Measurements from ENCODE around the gene MYO19. TPM values are rescaled to one million over a fixed set of nuclear protein-coding genes. Genes with fewer than 3 reads are reported as not detected.
A peak's percentile ranks its signal among the peaks of the same experiment; 100 is the strongest.
"Not testable (repeated sequence)": the region's sequence is repeated elsewhere in the genome, so short reads cannot be mapped to it uniquely, and the experiment has no call there.

The MYO19 gene
- total RNA-seq, 1 donor from 2014 or later, result 20.0 TPM

GRCh38 chr17:36533935-36534839 lies 481 bp downstream of the MYO19 start:
- ATAC-seq (peak; percentile 62), DNase-seq (peak; percentile 84)
- intact Hi-C loops (cut with micrococcal nuclease), result no loop called here

- DNase-seq (no peak), ATAC-seq (no peak)
- intact Hi-C loops (cut with micrococcal nuclease), result no loop called here
Observed at GRCh38 chr17:36532435-36532975, 2.2 kb downstream of the MYO19 start.

DNA sequence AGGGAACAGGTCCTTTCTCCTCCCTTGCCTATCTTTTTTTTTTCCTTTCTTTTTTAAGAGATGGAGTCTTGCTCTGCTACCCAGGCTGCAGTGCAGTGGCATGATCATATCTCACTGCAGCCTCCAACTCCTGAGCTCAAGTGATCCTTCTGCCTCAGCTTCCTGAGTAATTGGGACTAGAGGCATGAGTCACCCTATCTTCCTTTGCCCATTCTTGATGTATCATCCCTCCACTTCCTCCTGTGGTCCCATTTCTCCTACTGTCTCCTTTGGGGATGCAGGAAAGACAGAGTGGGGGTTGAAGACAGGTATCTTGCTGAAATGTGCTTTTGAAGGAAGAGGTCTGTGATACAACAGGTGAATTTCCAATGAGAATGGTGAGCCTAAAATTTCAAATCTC lies 5.5 kb downstream of the MYO19 start:
- ATAC-seq, result no peak
- intact Hi-C loops (cut with micrococcal nuclease), result no loop called here
- no peak for DNase-seq

DNA sequence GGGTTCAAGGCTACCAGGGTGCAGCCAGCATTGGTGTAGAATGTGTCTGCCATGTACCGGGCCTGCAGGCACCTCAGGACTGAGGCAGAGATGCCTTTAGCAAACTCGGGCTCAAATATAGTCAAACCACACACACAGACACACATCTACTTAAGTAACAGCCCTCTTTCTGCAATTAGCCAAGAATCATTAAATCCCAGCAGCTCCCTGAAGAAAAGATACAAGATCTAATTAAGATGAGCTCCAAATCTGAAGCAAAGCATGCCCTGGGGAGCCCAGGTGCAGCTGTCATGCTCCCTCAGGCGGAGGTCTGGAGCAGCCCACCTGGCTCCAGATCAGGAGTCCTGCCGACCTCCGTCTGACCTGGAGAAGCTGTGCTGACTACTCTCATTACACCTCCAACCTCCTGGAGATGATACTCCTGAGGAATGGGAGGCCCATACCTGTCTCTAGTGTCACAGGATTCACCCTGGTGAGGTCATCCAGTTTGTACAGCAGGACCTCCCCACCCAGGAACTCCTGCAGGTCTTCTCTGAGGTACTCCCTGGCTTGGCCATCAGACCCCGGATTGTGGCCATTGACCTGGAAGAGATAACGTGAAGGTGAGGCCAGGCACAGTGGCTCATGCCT lies 6.9 kb downstream of the MYO19 start:
- intact Hi-C loops (cut with micrococcal nuclease), result no loop called here
- DNase-seq (no peak), ATAC-seq (no peak)

GRCh38 chr17:36525888-36526287 lies 8.8 kb downstream of the MYO19 start:
- ATAC-seq (no peak), DNase-seq (no peak)
- intact Hi-C loops (cut with micrococcal nuclease), result no loop called here

GRCh38 chr17:36525113-36525512 lies 9.6 kb downstream of the MYO19 start:
- DNase-seq (no peak), ATAC-seq (no peak)
- intact Hi-C loops (cut with micrococcal nuclease), result no loop called here

GRCh38 chr17:36524428-36524876 lies 10.2 kb downstream of the MYO19 start:
- ATAC-seq (no peak), DNase-seq (no peak)
- intact Hi-C loops (cut with micrococcal nuclease), result no loop called here

DNA sequence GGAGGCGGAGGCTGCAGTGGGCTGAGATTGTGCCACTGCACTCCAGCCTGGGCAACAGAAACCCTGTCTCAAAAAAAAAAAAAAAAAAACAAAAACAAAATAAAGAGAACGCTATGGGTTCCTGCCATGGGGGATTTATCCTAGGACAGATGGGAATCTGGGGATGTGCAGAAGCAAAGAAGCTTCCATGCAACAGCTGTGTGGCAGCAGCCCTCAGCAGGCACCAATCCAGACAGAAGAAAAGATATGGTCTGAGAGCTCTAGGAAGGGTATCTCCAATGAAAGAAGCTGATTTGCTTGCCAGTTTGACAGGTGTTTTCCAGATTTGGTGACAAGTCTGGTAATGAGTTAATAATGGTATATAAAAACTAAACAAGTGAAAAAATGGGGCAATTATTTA lies 11.6 kb downstream of the MYO19 start:
- DNase-seq (no peak), ATAC-seq (no peak)
- intact Hi-C loops (cut with micrococcal nuclease), result no loop called here

DNA sequence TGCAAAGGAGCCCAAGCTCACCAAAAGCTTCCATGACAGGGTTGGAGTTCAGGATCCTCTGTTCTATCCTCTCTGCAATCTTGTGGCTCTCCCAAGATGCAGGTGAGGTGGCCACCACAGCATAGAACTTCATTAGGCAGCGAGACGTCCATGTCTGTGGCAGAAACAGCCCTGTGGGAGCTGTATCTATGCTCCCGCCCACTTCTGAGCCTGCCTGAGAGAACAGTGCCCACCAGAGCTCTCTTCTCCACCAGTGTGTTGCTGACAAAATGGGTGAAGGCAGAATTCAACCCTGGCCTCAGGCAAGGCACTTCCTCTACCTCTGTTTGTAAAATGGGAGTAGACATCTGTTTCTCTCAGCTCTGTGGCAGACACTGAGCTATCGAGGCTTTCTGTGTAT lies 18.8 kb downstream of the MYO19 start:
- intact Hi-C loops (cut with micrococcal nuclease), result no loop called here
- no peak for DNase-seq
- no peak for ATAC-seq

GRCh38 chr17:36514856-36515255 lies 19.8 kb downstream of the MYO19 start:
- intact Hi-C loops (cut with micrococcal nuclease), result no loop called here
- DNase-seq (no peak), ATAC-seq (no peak)

GRCh38 chr17:36512641-36513040 lies 22.0 kb downstream of the MYO19 start:
- intact Hi-C loops (cut with micrococcal nuclease), result no loop called here
- ATAC-seq (no peak), DNase-seq (no peak)

DNA sequence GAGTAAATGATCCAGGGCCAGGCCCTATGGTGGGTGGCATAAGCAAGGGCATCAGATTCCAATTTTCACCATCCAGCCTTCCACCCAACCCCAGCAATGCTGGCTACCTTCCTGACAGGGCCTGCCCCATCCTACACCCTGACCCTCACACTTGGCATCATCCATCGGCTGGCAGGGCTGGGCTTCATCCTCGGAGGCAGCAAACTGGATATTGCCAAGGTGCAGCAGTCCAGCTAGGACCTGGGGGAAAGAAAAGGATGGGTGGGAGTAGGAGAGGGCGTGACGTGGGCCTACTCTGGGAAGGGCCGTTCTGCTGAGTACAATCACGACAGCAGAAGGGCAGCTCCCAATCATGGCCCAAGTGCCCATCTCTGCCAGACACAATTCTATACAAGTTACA lies 23.5 kb downstream of the MYO19 start:
- DNase-seq, result no peak
- intact Hi-C loops (cut with micrococcal nuclease), result no loop called here
- ATAC-seq, result no peak

DNA sequence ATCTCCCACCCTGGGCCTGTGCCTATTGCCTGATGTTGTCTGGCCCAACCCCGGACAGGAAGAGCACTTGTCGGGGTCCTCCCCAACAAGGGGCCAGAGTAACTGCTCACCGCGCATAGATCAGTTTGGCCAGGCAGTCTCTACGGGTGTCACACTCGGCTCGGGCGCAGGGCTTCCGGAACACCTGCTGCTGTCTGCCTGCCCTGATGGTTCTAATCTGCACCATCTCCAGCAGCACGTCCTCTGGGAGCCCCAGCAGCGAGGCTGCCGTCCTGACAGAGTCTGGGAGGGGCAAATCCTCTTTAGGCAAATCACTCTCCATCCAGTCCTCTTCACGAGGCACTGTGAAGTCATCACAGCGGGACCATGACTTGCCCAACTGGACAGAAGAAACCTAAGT lies 24.0 kb downstream of the MYO19 start:
- DNase-seq (no peak), ATAC-seq (no peak)
- intact Hi-C loops (cut with micrococcal nuclease), result no loop called here

DNA sequence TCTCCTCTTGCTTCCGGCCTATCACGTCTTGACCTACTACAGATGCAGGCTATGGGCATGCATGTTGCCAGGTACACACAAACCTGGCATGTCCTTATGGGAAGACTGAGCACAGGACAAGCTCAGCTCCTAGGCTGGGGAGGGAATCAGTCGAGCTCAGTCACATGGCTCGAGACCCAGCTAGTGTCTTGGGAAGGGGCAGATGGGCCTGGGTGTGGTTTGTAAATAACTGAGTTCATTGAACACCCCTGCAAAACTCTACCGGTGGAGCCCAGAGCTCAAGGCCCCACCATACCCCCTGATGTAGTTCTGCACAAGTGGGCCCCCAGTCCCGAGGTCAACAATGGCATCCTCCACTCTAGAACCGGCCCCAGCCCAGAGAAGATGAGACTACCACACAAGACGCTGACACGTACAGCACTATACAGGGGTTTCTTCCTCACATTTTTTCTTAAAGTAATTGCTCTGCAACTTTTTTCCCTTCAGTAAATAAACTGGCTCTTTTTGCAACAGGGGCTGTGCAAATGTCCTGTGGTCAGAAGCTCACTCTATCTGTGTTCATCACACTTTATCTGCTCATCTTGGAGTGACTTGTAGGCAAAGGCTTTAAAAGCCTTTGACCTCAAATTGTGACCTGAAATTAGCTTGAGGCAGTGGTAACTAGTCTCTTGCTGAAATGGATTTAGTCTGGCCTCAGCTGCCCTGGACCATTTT lies 25.2 kb downstream of the MYO19 start:
- no peak for DNase-seq
- intact Hi-C loops (cut with micrococcal nuclease), result no loop called here
- no peak for ATAC-seq

- intact Hi-C loops (cut with micrococcal nuclease); DNase-seq: not testable (repeated sequence)
Observed at GRCh38 chr17:36508439-36508838, 26.2 kb downstream of the MYO19 start.

DNA sequence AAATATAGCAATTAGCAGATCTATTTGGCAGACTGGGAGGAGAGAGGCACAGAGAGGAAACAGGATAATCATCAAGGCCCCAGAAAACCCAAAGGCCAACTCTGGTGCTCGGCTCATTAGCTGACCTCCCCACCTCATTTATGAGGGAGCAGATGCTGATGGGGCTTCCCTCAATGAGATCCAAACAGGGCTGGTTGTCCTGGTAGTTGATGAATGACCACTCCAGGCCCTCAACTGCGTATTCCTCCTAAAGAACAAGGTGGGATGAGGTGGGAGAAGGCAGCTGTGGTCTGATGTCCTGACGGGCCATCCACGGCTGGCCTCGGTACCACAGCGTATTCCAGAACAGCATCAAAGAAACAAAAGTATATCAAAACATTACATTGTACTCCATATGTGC lies 27.4 kb downstream of the MYO19 start:
- ATAC-seq (no peak), DNase-seq (no peak)
- intact Hi-C loops (cut with micrococcal nuclease), result no loop called here

More at GRCh38 chr17:36508439-36508838, 26.2 kb downstream of the MYO19 start:
- ATAC-seq, result not testable (repeated sequence)

- intact Hi-C loops (cut with micrococcal nuclease), result no loop called here
- no peak for ATAC-seq
- DNase-seq, result no peak
Observed at GRCh38 chr17:36506831-36507230, 27.8 kb downstream of the MYO19 start.

DNA sequence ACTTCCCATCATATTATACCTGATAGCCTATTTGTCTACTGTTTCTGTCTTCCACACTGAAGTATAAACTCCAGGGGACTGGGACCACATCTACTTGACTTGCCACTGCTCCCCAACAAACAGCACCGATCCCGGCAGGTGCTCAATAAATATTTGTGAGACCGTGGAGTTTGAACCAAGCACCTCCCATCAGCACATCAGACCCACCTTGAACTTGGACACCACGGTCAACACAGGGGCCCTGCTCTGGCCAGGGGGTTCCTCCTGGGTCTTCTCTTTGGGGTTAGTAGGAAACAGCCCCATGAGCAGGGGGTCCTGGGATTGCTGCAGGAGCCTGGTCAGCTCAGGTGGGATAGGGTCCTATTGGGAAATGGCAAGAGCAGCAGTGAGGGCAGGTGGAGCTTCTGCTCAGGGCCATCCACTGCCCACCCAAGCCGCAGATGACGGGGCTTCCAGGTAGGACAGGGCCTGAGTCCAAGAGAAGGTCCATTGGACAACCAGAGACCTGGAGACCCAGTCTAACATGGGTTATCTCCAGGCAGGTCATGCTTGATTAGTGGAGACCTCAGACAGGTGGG lies 28.3 kb downstream of the MYO19 start:
- intact Hi-C loops (cut with micrococcal nuclease), result no loop called here
- DNase-seq (no peak), ATAC-seq (no peak)

- no peak for ATAC-seq
- intact Hi-C loops (cut with micrococcal nuclease), result no loop called here
- DNase-seq, result no peak
Observed at GRCh38 chr17:36505171-36505570, 29.5 kb downstream of the MYO19 start.
